CD4-positive, alpha-beta T cell (primary cell): Measurements from ENCODE around the gene CFAP70. TPM values are rescaled to one million over a fixed set of nuclear protein-coding genes. Genes with fewer than 3 reads are reported as not detected.

Experiments
- ATAC-seq: fragments of 200-7000 bp; cut with Tn5 transposase; one replicate; pipeline ENCODE4 v1.10.0; 2022; ENCODE audit warnings: mild to moderate bottlenecking; ENCODE audit not compliant: poor library complexity
- CTCF ChIA-PET: fragments of 350-600 bp; sonication (Branson Sonifier 250); formaldehyde crosslinking; loops from one replicate; lab custom pipeline; 2021; ENCODE audit warnings: antibody characterized with exemption, inconsistent platforms; lab: Charles Lee
- POLR2A ChIA-PET: fragments of 350-600 bp; sonication (Branson Sonifier 250); formaldehyde crosslinking; loops from one replicate; lab custom pipeline; 2021; ENCODE audit warnings: antibody characterized with exemption, inconsistent platforms; lab: Charles Lee
- DNase-seq, 14 experiments: peaks; one replicate each; pipeline ENCODE4 v3.0.0-alpha.2; 2013 to 2020; ENCODE audit warnings: mixed read lengths in 2 of 14
- H3K27ac ChIP-seq, 2 donors: one replicate each; pipeline versions ENCODE4 v1.5.1 to v1.7.0; 2013; ENCODE audit warnings: low read length in 2 of 2, low read depth in 1 of 2, mild to moderate bottlenecking in 1 of 2
- H3K27me3 ChIP-seq, 2 experiments: 1 replicate in 1 of 2; 2 replicates in 1 of 2; pipeline versions ENCODE4 v1.6.1 to v1.7.0; 2013; ENCODE audit warnings: low read length in 2 of 2, control low read depth in 1 of 2, mild to moderate bottlenecking in 1 of 2, moderate library complexity in 1 of 2; ENCODE audit not compliant: insufficient read depth in 2 of 2, control insufficient read depth in 1 of 2
- H3K36me3 ChIP-seq: one replicate; pipeline ENCODE4 v1.6.1; 2013; ENCODE audit warnings: low read length, control low read depth; ENCODE audit not compliant: insufficient read depth
- H3K4me1 ChIP-seq: one replicate; pipeline ENCODE4 v1.6.1; 2013; ENCODE audit warnings: low read length, control low read depth; ENCODE audit not compliant: insufficient read depth
- H3K4me3 ChIP-seq: one replicate; pipeline ENCODE4 v1.5.1; 2013; ENCODE audit warnings: mild to moderate bottlenecking, low read length, moderate library complexity
- H3K9me3 ChIP-seq, 2 experiments: 1 replicate in 1 of 2; 2 replicates in 1 of 2; pipeline versions ENCODE4 v1.6.1 to v1.7.0; 2013; ENCODE audit warnings: low read length in 2 of 2, mild to moderate bottlenecking in 2 of 2, control low read depth in 1 of 2, moderate library complexity in 1 of 2; ENCODE audit not compliant: control insufficient read depth in 1 of 2, insufficient read depth in 1 of 2
- H3K27ac Mint-ChIP-seq: one replicate; pipeline ENCODE4 v1.8.0; 2020; ENCODE audit warnings: mixed read lengths
- H3K27me3 Mint-ChIP-seq: one replicate; pipeline ENCODE4 v1.8.0; 2021; ENCODE audit warnings: mixed read lengths
- H3K36me3 Mint-ChIP-seq: one replicate; pipeline ENCODE4 v1.8.0; 2021; ENCODE audit warnings: low read depth, mixed read lengths
- H3K4me1 Mint-ChIP-seq: one replicate; pipeline ENCODE4 v1.8.0; 2021; ENCODE audit warnings: low read depth, mixed read lengths
- H3K4me3 Mint-ChIP-seq: one replicate; pipeline ENCODE4 v1.8.0; 2020; ENCODE audit warnings: mild to moderate bottlenecking, mixed read lengths
- H3K9me3 Mint-ChIP-seq: one replicate; pipeline ENCODE4 v1.8.0; 2020; ENCODE audit warnings: mixed read lengths
- CTCF ChIP-seq: fragments of 200-600 bp; IDR thresholded peaks from one replicate; pipeline ENCODE4 v1.8.0; 2022; ENCODE audit warnings: antibody characterized with exemption, mild to moderate bottlenecking
- intact Hi-C, 2 experiments: fragments of 100-400 bp; cut with DNase I in 1 of 2; cut with micrococcal nuclease in 1 of 2; formaldehyde crosslinking; loops; one replicate each; pipeline versions ENCODE4 v1.15.1 to v1.9.0; 2023 to 2025; cut with DNase I, micrococcal nuclease
- total RNA-seq, 174 experiments: library from RNA in 2 of 174; stranded (reverse) in 2 of 174; gene quantifications; one replicate each; pipeline ENCODE4 v1.2.3 and lab custom pipeline; 2021 to 2026

CFAP70 gene
- total RNA-seq, 2 experiments from 2014 or later, result 2.6 TPM

GRCh38 chr10:73244866-73245477 lies 113.7 kb downstream of the CFAP70 start:
- Histone ChIP-seq H3K27ac (peak overlapping the region in 1 of 2 donors; percentile 27), H3K4me3 (no peak overlapping the region), H3K36me3 (peaks cover 53% of the 10 kb centered on the region), H3K27me3 (no peaks in the 10 kb centered on the region), H3K9me3 (no peaks in the 10 kb centered on the region), H3K4me1 (peaks cover 17% of the 10 kb centered on the region)
- Mint-ChIP-seq H3K9me3 (no peaks in the 10 kb centered on the region), H3K4me1 (peaks cover 53% of the 10 kb centered on the region), H3K36me3 (peaks cover 89% of the 10 kb centered on the region), H3K27me3 (no peaks in the 10 kb centered on the region), H3K27ac (peak overlapping the region; percentile 86), H3K4me3 (peak overlapping the region; percentile 58)
- CTCF ChIA-PET, result interaction anchor here (0.6 kb wide), 1 partner anchor 1348 kb away, joined by 3 read pairs; no protein-coding TSS in a partner anchor
- TF ChIP-seq CTCF, result no peak
- ATAC-seq (no peak), DNase-seq (no peak)
- intact Hi-C loops, result loop anchor here (2.0 to 10.0 kb wide), 4 partner anchors 78 to 620 kb away; partner anchors contain the start of genes ECD (in 1 of the 2), FAM149B1 (in 1 of the 2), MICU1 (in 1 of the 2) and P4HA1 (in 1 of the 2)
- POLR2A ChIA-PET, result interaction anchor here (0.7 kb wide), 1 partner anchor 37 kb away, joined by 3 read pairs; no protein-coding TSS in a partner anchor

- peaks cover 16% of the 10 kb centered on the region for H3K4me1 Mint-ChIP-seq
- Histone ChIP-seq H3K4me1 (peaks cover 1% of the 10 kb centered on the region), H3K27ac (no peak overlapping the region), H3K27me3 (no peaks in the 10 kb centered on the region), H3K9me3 (no peaks in the 10 kb centered on the region), H3K4me3 (no peak overlapping the region), H3K36me3 (peaks cover 70% of the 10 kb centered on the region)
- H3K9me3 Mint-ChIP-seq, result no peaks in the 10 kb centered on the region
- intact Hi-C loops, result loop anchor here in 1 of 2 experiments (10.0 kb wide), 1 partner anchor 615 kb away; the partner anchor contains the start of gene MICU1
- H3K27me3 Mint-ChIP-seq, result no peaks in the 10 kb centered on the region
- peaks cover 69% of the 10 kb centered on the region for H3K36me3 Mint-ChIP-seq
- POLR2A ChIA-PET, result no interaction called here
- TF ChIP-seq CTCF, result no peak
- no peak overlapping the region for H3K27ac Mint-ChIP-seq
- DNase-seq (no peak), ATAC-seq (no peak)
- no peak overlapping the region for H3K4me3 Mint-ChIP-seq
- CTCF ChIA-PET, result no interaction called here
These were observed 118.8 kb downstream of the CFAP70 start for GRCh38 chr10:73239908-73240307.

- Mint-ChIP-seq H3K4me1 (peaks cover 7% of the 10 kb centered on the region), H3K4me3 (no peak overlapping the region), H3K27ac (no peak overlapping the region), H3K27me3 (no peaks in the 10 kb centered on the region), H3K36me3 (peaks cover 69% of the 10 kb centered on the region), H3K9me3 (no peaks in the 10 kb centered on the region)
- H3K4me3 ChIP-seq, result no peak overlapping the region
- intact Hi-C loops, result no loop called here
- no peak overlapping the region for H3K27ac ChIP-seq
- TF ChIP-seq CTCF, result no peak
- H3K27me3 ChIP-seq, result no peaks in the 10 kb centered on the region
- no peaks in the 10 kb centered on the region for H3K9me3 ChIP-seq
- CTCF ChIA-PET, result interaction anchor here (0.7 kb wide), 1 partner anchor 41 kb away, joined by 3 read pairs; no protein-coding TSS in a partner anchor
- peaks cover 70% of the 10 kb centered on the region for H3K36me3 ChIP-seq
- H3K4me1 ChIP-seq, result no peaks in the 10 kb centered on the region
- ATAC-seq (no peak), DNase-seq (no peak)
- POLR2A ChIA-PET, result interaction anchor here (2.2 kb wide), 1 partner anchor 8 kb away, joined by 12 read pairs; the partner anchor contains the start of gene DNAJC9
These were observed 119.6 kb downstream of the CFAP70 start for GRCh38 chr10:73238990-73239566.
